Measurements from ENCODE around the gene BRD9.
A peak's percentile ranks its signal among the peaks of the same experiment; 100 is the strongest.

Gene BRD9

GRCh38 chr5:878125-878524 lies 14.5 kb downstream of the BRD9 start:
- DNase-seq (ENCODE audit: low spot score), result no peak

GRCh38 chr5:876398-877365 lies 15.9 kb downstream of the BRD9 start:
- no peak for DNase-seq (ENCODE audit: low spot score)

GRCh38 chr5:875931-876330 lies 16.7 kb downstream of the BRD9 start:
- DNase-seq (ENCODE audit: low spot score), result no peak

- DNase-seq (ENCODE audit: low spot score), result no peak
Observed at GRCh38 chr5:873328-873727, 19.3 kb downstream of the BRD9 start.

- DNase-seq (ENCODE audit: low spot score), result no peak
Observed at GRCh38 chr5:872301-872700, 20.3 kb downstream of the BRD9 start.

GRCh38 chr5:871596-872298 lies 20.9 kb downstream of the BRD9 start:
- no peak for DNase-seq (ENCODE audit: low spot score)

GRCh38 chr5:870956-871355 lies 21.6 kb downstream of the BRD9 start:
- DNase-seq (ENCODE audit: low spot score), result no peak

GRCh38 chr5:868428-869135 lies 24.0 kb downstream of the BRD9 start:
- no peak for DNase-seq (ENCODE audit: low spot score)

- no peak for DNase-seq (ENCODE audit: low spot score)
Observed at GRCh38 chr5:867300-867870, 25.2 kb downstream of the BRD9 start.

- no peak for DNase-seq (ENCODE audit: low spot score)
Observed at GRCh38 chr5:865771-866170, 26.8 kb downstream of the BRD9 start.

GRCh38 chr5:865168-865521 lies 27.5 kb downstream of the BRD9 start:
- DNase-seq (ENCODE audit: low spot score), result no peak

- DNase-seq (ENCODE audit: low spot score), result no peak
Observed at GRCh38 chr5:864492-865167, 28.0 kb downstream of the BRD9 start.

GRCh38 chr5:863244-863805 lies 29.3 kb downstream of the BRD9 start:
- DNase-seq (ENCODE audit: low spot score), result no peak

- DNase-seq (ENCODE audit: low spot score), result peak; percentile 18
Observed at GRCh38 chr5:862367-863243, 30.0 kb downstream of the BRD9 start.

GRCh38 chr5:861442-862366 lies 30.9 kb downstream of the BRD9 start:
- no peak for DNase-seq (ENCODE audit: low spot score)

- DNase-seq (ENCODE audit: low spot score), result no peak
Observed at GRCh38 chr5:860506-861150, 32.0 kb downstream of the BRD9 start.

- DNase-seq (ENCODE audit: low spot score), result no peak
Observed at GRCh38 chr5:859798-860296, 32.8 kb downstream of the BRD9 start.

- DNase-seq (ENCODE audit: low spot score), result no peak
Observed at GRCh38 chr5:859391-859790, 33.2 kb downstream of the BRD9 start.

GRCh38 chr5:858726-859125 lies 33.9 kb downstream of the BRD9 start:
- no peak for DNase-seq (ENCODE audit: low spot score)
